Natural killer cell (primary cell): ENCODE data around the gene G2E3. TPM values are rescaled to one million over a fixed set of nuclear protein-coding genes. Genes with fewer than 3 reads are reported as not detected.

Source experiments
- ATAC-seq, 3 donors: fragments of 150-1000 bp in 2 of 3; fragments of 200-7000 bp in 1 of 3; cut with Tn5 transposase; 1 replicate in 1 of 3; 2 replicates in 2 of 3; pipeline ENCODE4 v1.10.0; 2021; ENCODE audit warnings: mild to moderate bottlenecking in 2 of 3, moderate library complexity in 2 of 3
- DNase-seq, 2 donors: peaks; one replicate each; pipeline versions ENCODE4 v3.0.0 to v3.0.0-alpha.2; 2013 to 2021; ENCODE audit warnings: mixed read lengths in 1 of 2
- H3K27ac ChIP-seq: one replicate; pipeline ENCODE4 v1.5.1; 2013; ENCODE audit warnings: mild to moderate bottlenecking, low read length
- H3K27me3 ChIP-seq: one replicate; pipeline ENCODE4 v1.6.1; 2013; ENCODE audit warnings: low read length; ENCODE audit not compliant: control insufficient read depth, insufficient read depth
- H3K36me3 ChIP-seq: one replicate; pipeline ENCODE4 v1.6.1; 2013; ENCODE audit warnings: low read length; ENCODE audit not compliant: control insufficient read depth, insufficient read depth
- H3K4me1 ChIP-seq: one replicate; pipeline ENCODE4 v1.6.1; 2013; ENCODE audit warnings: low read length; ENCODE audit not compliant: control insufficient read depth, insufficient read depth
- H3K4me3 ChIP-seq: one replicate; pipeline ENCODE4 v1.5.1; 2013; ENCODE audit warnings: low read length
- H3K9me3 ChIP-seq: one replicate; pipeline ENCODE4 v1.6.1; 2013; ENCODE audit warnings: low read length; ENCODE audit not compliant: control insufficient read depth, insufficient read depth
- H3K27ac Mint-ChIP-seq, 2 donors: one replicate each; pipeline ENCODE4 v1.8.0; 2022; ENCODE audit warnings: mild to moderate bottlenecking in 2 of 2, mixed read lengths in 2 of 2, moderate library complexity in 1 of 2
- H3K27me3 Mint-ChIP-seq, 2 donors: one replicate each; pipeline ENCODE4 v1.8.0; 2022; ENCODE audit warnings: low read depth in 2 of 2, mixed read lengths in 2 of 2
- H3K36me3 Mint-ChIP-seq: one replicate; pipeline ENCODE4 v1.8.0; 2022; ENCODE audit warnings: mixed read lengths
- H3K4me1 Mint-ChIP-seq, 2 donors: one replicate each; pipeline ENCODE4 v1.8.0; 2022; ENCODE audit warnings: mixed read lengths in 2 of 2
- H3K4me3 Mint-ChIP-seq: one replicate; pipeline ENCODE4 v1.8.0; 2022; ENCODE audit warnings: mild to moderate bottlenecking, moderate library complexity, mixed read lengths
- H3K9me3 Mint-ChIP-seq, 2 donors: one replicate each; pipeline ENCODE4 v1.8.0; 2022; ENCODE audit warnings: mixed read lengths in 2 of 2
- intact Hi-C: fragments of 100-400 bp; cut with micrococcal nuclease; formaldehyde crosslinking; loops from one replicate; pipeline ENCODE4 v1.14.2; 2022
- total RNA-seq, 4 donors: library from RNA; stranded (reverse); fragments of 120-200 nt in 1 of 4; gene quantifications; one replicate each; pipeline versions ENCODE4 v1.2.3 to v1.2.4, GENCODE V29; 2013 to 2022
- TF ChIP-seq, protein P1 (sequence below): fragments of 200-600 bp; IDR thresholded peaks from one replicate; pipeline ENCODE4 v1.8.0; 2022; ENCODE audit warnings: antibody characterized with exemption

G2E3 gene
- total RNA-seq, 3 donors from 2014 or later (not counting 1 experiment from before 2014, with no cell fraction given), result 28.7 to 47.1 (median 33.4) TPM

DNA sequence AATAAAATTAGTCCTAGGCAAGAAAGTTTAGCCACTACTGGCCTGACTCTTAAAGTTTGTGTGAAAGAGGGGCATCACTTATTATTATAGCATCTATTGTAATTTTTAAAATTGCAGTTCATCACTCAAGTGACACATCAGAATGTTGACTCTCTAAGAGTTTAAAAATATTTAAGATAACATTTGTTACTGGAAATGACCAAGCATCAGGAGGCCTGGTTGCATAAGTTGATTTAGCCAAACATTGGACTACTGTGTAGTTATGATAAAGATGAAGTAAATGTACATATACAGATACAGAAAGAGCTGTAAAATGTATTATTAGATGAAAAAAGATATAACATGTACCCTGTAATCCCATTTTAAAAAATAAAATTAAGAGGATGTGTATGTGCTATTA is 110.6 kb downstream of the G2E3 start:
- Mint-ChIP-seq H3K27ac (peak overlapping the region; percentile 49 to 75), H3K4me3 (no peak overlapping the region), H3K36me3 (peaks cover 3% of the 10 kb centered on the region), H3K27me3 (no peaks in the 10 kb centered on the region), H3K4me1 (peaks cover 11 to 17% of the 10 kb centered on the region in 2 donors), H3K9me3 (peaks cover 0 to under 1% of the 10 kb centered on the region in 2 donors)
- Histone ChIP-seq H3K27me3 (no peaks in the 10 kb centered on the region), H3K9me3 (no peaks in the 10 kb centered on the region), H3K36me3 (peaks cover 19% of the 10 kb centered on the region), H3K27ac (no peak overlapping the region), H3K4me1 (no peaks in the 10 kb centered on the region), H3K4me3 (no peak overlapping the region)
- TF ChIP-seq, protein P1, sequence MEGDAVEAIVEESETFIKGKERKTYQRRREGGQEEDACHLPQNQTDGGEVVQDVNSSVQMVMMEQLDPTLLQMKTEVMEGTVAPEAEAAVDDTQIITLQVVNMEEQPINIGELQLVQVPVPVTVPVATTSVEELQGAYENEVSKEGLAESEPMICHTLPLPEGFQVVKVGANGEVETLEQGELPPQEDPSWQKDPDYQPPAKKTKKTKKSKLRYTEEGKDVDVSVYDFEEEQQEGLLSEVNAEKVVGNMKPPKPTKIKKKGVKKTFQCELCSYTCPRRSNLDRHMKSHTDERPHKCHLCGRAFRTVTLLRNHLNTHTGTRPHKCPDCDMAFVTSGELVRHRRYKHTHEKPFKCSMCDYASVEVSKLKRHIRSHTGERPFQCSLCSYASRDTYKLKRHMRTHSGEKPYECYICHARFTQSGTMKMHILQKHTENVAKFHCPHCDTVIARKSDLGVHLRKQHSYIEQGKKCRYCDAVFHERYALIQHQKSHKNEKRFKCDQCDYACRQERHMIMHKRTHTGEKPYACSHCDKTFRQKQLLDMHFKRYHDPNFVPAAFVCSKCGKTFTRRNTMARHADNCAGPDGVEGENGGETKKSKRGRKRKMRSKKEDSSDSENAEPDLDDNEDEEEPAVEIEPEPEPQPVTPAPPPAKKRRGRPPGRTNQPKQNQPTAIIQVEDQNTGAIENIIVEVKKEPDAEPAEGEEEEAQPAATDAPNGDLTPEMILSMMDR, result no peak
- ATAC-seq (no peak), DNase-seq (no peak)
- intact Hi-C loops, result no loop called here

Other genes starting within 250 kb of the G2E3 start
- gene SCFD1, start 63.2 kb downstream of the G2E3 start, total RNA-seq, result 100 to 1,000 TPM in 2 of 3 donors, 10 to 100 TPM in 1; 97.0 to 106 (median 105) TPM